Fibroblast of peridontal ligament (primary cell): ENCODE results near the gene KREMEN2.
"Not testable (repeated sequence)": the region's sequence is repeated elsewhere in the genome, so short reads cannot be mapped to it uniquely, and the experiment has no call there.

Source experiments
- DNase-seq: peaks from one replicate; pipeline ENCODE4 v3.0.0-alpha.2; 2010; ENCODE audit errors: extremely low read depth

Gene KREMEN2

GRCh38 chr16:2963723-2964474, at the start of gene KREMEN2:
KREMEN2 (plus strand) TSS chr16:2964275; CDS start chr16:2964521, 246 bp downstream.
- no peak for DNase-seq

- DNase-seq = peak; percentile 25
These were observed 48.7 kb upstream of the KREMEN2 start for GRCh38 chr16:2915196-2915929.

- peak; percentile 93 for DNase-seq
These were observed 44.4 kb upstream of the KREMEN2 start for GRCh38 chr16:2919511-2920255.

- DNase-seq = no peak
These were observed 40.6 kb upstream of the KREMEN2 start for GRCh38 chr16:2923481-2923880.

- DNase-seq = no peak
These were observed 38.9 kb upstream of the KREMEN2 start for GRCh38 chr16:2924901-2925755.

GRCh38 chr16:2925951-2926649, 38.0 kb upstream of the KREMEN2 start:
- DNase-seq = no peak

GRCh38 chr16:2926650-2926999, 37.5 kb upstream of the KREMEN2 start:
- no peak for DNase-seq

GRCh38 chr16:2927010-2927646, 36.9 kb upstream of the KREMEN2 start:
- peak; percentile 91 for DNase-seq

GRCh38 chr16:2928151-2928550, 35.9 kb upstream of the KREMEN2 start:
- not testable (repeated sequence) for DNase-seq

GRCh38 chr16:2928796-2929195, 35.3 kb upstream of the KREMEN2 start:
- no peak for DNase-seq

- no peak for DNase-seq
These were observed 34.4 kb upstream of the KREMEN2 start for GRCh38 chr16:2929693-2930092.

GRCh38 chr16:2930236-2930635, 33.8 kb upstream of the KREMEN2 start:
- DNase-seq = no peak

- not testable (repeated sequence) for DNase-seq
These were observed 32.7 kb upstream of the KREMEN2 start for GRCh38 chr16:2931231-2931914.

- no peak for DNase-seq
These were observed 30.9 kb upstream of the KREMEN2 start for GRCh38 chr16:2933136-2933535.

GRCh38 chr16:2933701-2934100, 30.4 kb upstream of the KREMEN2 start:
- no peak for DNase-seq

- DNase-seq = no peak
These were observed 29.6 kb upstream of the KREMEN2 start for GRCh38 chr16:2934450-2934849.

- DNase-seq = no peak
These were observed 27.6 kb upstream of the KREMEN2 start for GRCh38 chr16:2936436-2937011.

- DNase-seq = no peak
These were observed 26.9 kb upstream of the KREMEN2 start for GRCh38 chr16:2937170-2937569.

- DNase-seq = no peak
These were observed 25.9 kb upstream of the KREMEN2 start for GRCh38 chr16:2938206-2938605.

GRCh38 chr16:2939968-2940367, 24.1 kb upstream of the KREMEN2 start:
- no peak for DNase-seq
